ENCODE data around the gene ABCD2.

ABCD2 gene

DNA sequence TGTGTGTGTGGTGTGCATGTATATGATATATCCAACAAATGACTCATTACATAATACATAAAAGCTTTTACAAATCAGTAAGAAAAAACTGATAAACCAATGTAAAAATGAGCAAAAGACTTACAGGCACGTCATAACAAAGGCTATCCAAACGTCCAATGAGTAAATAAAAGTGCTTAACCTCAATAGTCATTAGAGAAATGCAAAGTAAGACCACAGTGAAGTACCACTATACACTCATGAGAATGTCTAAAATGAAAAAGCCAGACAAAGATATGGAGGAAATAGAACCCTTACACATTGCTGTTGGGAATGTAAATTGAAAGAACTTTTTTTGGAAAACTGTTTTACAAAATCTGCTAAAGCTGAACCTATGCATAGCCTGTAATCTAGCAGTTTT is 7.8 kb downstream of the ABCD2 start (continued):
- TF ChIP-seq ZNF18 (tag by site-specific recombination; IDR thresholded peaks at IDR 0.05) (no peak), ZNF843 (tag by site-specific recombination; IDR thresholded peaks at IDR 0.05) (no peak), ZNF514 (tag by site-specific recombination; IDR thresholded peaks at IDR 0.05) (no peak), ZNF416 (tag by site-specific recombination; IDR thresholded peaks at IDR 0.05) (no peak), ZBTB21 (tag by site-specific recombination; IDR thresholded peaks at IDR 0.05) (no peak), ZNF24 (tag by site-specific recombination; IDR thresholded peaks at IDR 0.05) (no peak), ZNF600 (tag by site-specific recombination; IDR thresholded peaks at IDR 0.05) (no peak), KLF16 (tag by site-specific recombination; IDR thresholded peaks at IDR 0.05) (no peak), ZNF610 (tag by site-specific recombination; IDR thresholded peaks at IDR 0.05; ENCODE audit: borderline replicate concordance) (no peak), SCRT2 (tag by site-specific recombination; IDR thresholded peaks at IDR 0.05) (no peak), ZNF155 (tag by site-specific recombination; IDR thresholded peaks at IDR 0.05) (no peak)
- TF ChIP-seq, protein P1, sequence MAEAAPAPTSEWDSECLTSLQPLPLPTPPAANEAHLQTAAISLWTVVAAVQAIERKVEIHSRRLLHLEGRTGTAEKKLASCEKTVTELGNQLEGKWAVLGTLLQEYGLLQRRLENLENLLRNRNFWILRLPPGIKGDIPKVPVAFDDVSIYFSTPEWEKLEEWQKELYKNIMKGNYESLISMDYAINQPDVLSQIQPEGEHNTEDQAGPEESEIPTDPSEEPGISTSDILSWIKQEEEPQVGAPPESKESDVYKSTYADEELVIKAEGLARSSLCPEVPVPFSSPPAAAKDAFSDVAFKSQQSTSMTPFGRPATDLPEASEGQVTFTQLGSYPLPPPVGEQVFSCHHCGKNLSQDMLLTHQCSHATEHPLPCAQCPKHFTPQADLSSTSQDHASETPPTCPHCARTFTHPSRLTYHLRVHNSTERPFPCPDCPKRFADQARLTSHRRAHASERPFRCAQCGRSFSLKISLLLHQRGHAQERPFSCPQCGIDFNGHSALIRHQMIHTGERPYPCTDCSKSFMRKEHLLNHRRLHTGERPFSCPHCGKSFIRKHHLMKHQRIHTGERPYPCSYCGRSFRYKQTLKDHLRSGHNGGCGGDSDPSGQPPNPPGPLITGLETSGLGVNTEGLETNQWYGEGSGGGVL (tag by site-specific recombination; IDR thresholded peaks at IDR 0.05): no peak
- TF ChIP-seq, protein P2, sequence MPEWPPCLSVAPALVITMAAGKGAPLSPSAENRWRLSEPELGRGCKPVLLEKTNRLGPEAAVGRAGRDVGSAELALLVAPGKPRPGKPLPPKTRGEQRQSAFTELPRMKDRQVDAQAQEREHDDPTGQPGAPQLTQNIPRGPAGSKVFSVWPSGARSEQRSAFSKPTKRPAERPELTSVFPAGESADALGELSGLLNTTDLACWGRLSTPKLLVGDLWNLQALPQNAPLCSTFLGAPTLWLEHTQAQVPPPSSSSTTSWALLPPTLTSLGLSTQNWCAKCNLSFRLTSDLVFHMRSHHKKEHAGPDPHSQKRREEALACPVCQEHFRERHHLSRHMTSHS (tag by site-specific recombination; IDR thresholded peaks at IDR 0.05): no peak

GRCh38 chr12:39610436-39611025 is 9.1 kb downstream of the ABCD2 start:
- ChIA-PET POLR2A (no interaction called here), CTCF (interaction anchor here (0.5 kb wide), 1 partner anchor 190 kb away, joined by 3 read pairs; no protein-coding TSS in a partner anchor)
- Histone ChIP-seq H3K27ac (ENCODE audit: extremely low read depth, low read depth, low read length) (no peak overlapping the region), H3K9me3 (ENCODE audit: control insufficient read depth, insufficient read depth, low read depth, low read length) (no peaks in the 10 kb centered on the region), H3K4me1 (ENCODE audit: control insufficient read depth, insufficient read depth, low read length) (no peaks in the 10 kb centered on the region), H3K4me3 (ENCODE audit: low read depth, low read length) (no peak overlapping the region), H3K36me3 (ENCODE audit: control insufficient read depth in 2 of 2, insufficient read depth in 1 of 2, low read length in 2 of 2) (no peaks in the 10 kb centered on the region)
- TF ChIP-seq ZNF518A (tag by site-specific recombination; conservative IDR thresholded peaks at IDR 0.05; ENCODE audit: low read depth): no peak
